HG03571 (cell line): ENCODE data around the gene TAS2R30.
A peak's percentile ranks its signal among the peaks of the same experiment; 100 is the strongest.

ENCODE experiments used
- ATAC-seq: cut with Tn5 transposase; IDR thresholded peaks from one replicate; pipeline ENCODE4 v1.9.1; 2021; ENCODE audit not compliant: unreplicated experiment

The TAS2R30 gene

GRCh38 chr12:11134305-11134704 is at the start of gene TAS2R30:
Gene TAS2R30, minus strand, starts transcription at chr12:11134644. Its CDS starts 400 bp downstream, at chr12:11134244.
- no peak for ATAC-seq

- no peak for ATAC-seq
These were observed 48.6 kb upstream of the TAS2R30 start for GRCh38 chr12:11183011-11183410.

GRCh38 chr12:11182529-11182928 is 48.1 kb upstream of the TAS2R30 start:
- no peak for ATAC-seq

- ATAC-seq, result no peak
These were observed 43.8 kb upstream of the TAS2R30 start for GRCh38 chr12:11178250-11178649.

GRCh38 chr12:11174022-11174421 is 39.6 kb upstream of the TAS2R30 start:
- no peak for ATAC-seq

- ATAC-seq, result no peak
These were observed 37.7 kb upstream of the TAS2R30 start for GRCh38 chr12:11171969-11172675.

GRCh38 chr12:11171145-11171968 is 36.9 kb upstream of the TAS2R30 start, which contains the start of gene SMIM10L1:
Gene SMIM10L1, plus strand, starts transcription at chr12:11171194. Its CDS starts 163 bp downstream, at chr12:11171357.
- peak; percentile 93 for ATAC-seq

- ATAC-seq, result no peak
These were observed 36.3 kb upstream of the TAS2R30 start for GRCh38 chr12:11170810-11171144.

GRCh38 chr12:11166300-11166699 is 31.9 kb upstream of the TAS2R30 start:
- ATAC-seq, result no peak

GRCh38 chr12:11164384-11164783 is 29.9 kb upstream of the TAS2R30 start:
- no peak for ATAC-seq

- no peak for ATAC-seq
These were observed 28.1 kb upstream of the TAS2R30 start for GRCh38 chr12:11162502-11162901.

GRCh38 chr12:11158885-11159444 is 24.5 kb upstream of the TAS2R30 start:
- no peak for ATAC-seq

GRCh38 chr12:11154400-11154925 is 20.0 kb upstream of the TAS2R30 start:
- no peak for ATAC-seq

- no peak for ATAC-seq
These were observed 18.3 kb upstream of the TAS2R30 start for GRCh38 chr12:11152725-11153124.

- no peak for ATAC-seq
These were observed 16.4 kb upstream of the TAS2R30 start for GRCh38 chr12:11150832-11151231.

GRCh38 chr12:11147420-11147819 is 13.0 kb upstream of the TAS2R30 start:
- ATAC-seq, result no peak

- ATAC-seq, result no peak
These were observed 9.9 kb upstream of the TAS2R30 start for GRCh38 chr12:11144297-11144696.

- ATAC-seq, result no peak
These were observed 8.9 kb upstream of the TAS2R30 start for GRCh38 chr12:11143352-11143751.

- no peak for ATAC-seq
These were observed 1.6 kb upstream of the TAS2R30 start for GRCh38 chr12:11136075-11136474.

GRCh38 chr12:11133816-11134215 is 628 bp downstream of the TAS2R30 start:
- no peak for ATAC-seq

- ATAC-seq, result no peak
These were observed 1.3 kb downstream of the TAS2R30 start for GRCh38 chr12:11133162-11133561.

- ATAC-seq, result no peak
These were observed 3.4 kb downstream of the TAS2R30 start for GRCh38 chr12:11130999-11131398.
